Bronchial epithelial cell (primary cell): ENCODE measurements around the gene PRMT2. TPM values are rescaled to one million over a fixed set of nuclear protein-coding genes. Genes with fewer than 3 reads are reported as not detected.
"Not testable (repeated sequence)": the region's sequence is repeated elsewhere in the genome, so short reads cannot be mapped to it uniquely, and the experiment has no call there.

Experiments
- DNase-seq: peaks from one replicate; pipeline ENCODE4 v3.0.0-alpha.2; 2010; ENCODE audit warnings: low read depth
- FAIRE-seq: peaks from 2 replicates; lab custom pipeline; 2011; peaks lifted over from hg19 to GRCh38; lab: Jason Lieb, UNC
- H3K27me3 ChIP-seq: 2 replicates; pipeline ENCODE4 v1.5.1; 2011; ENCODE audit warnings: low read length; ENCODE audit not compliant: control insufficient read depth, insufficient read depth
- H3K36me3 ChIP-seq: 2 replicates; pipeline ENCODE4 v1.5.1; 2011; ENCODE audit warnings: low read length; ENCODE audit not compliant: control insufficient read depth, insufficient read depth
- H3K4me3 ChIP-seq: 2 replicates; pipeline ENCODE4 v1.5.1; 2011; ENCODE audit warnings: mild to moderate bottlenecking, low read depth, low read length, control low read depth
- total RNA-seq: library from RNA; depleted of rRNA; stranded (reverse); fragments of >200 nt; gene quantifications from 2 replicates; pipeline ENCODE4 v1.2.1, GENCODE V29; 2014
- TF ChIP-seq, protein P1 (sequence below): IDR thresholded peaks from 2 replicates; pipeline ENCODE4 v1.5.1; 2011; ENCODE audit warnings: mild to moderate bottlenecking, moderate library complexity, low read length, control low read depth, inconsistent platforms; ENCODE audit not compliant: insufficient read depth, severe bottlenecking

The PRMT2 gene
- total RNA-seq, 1 donor from 2014 or later = 112 TPM

DNA sequence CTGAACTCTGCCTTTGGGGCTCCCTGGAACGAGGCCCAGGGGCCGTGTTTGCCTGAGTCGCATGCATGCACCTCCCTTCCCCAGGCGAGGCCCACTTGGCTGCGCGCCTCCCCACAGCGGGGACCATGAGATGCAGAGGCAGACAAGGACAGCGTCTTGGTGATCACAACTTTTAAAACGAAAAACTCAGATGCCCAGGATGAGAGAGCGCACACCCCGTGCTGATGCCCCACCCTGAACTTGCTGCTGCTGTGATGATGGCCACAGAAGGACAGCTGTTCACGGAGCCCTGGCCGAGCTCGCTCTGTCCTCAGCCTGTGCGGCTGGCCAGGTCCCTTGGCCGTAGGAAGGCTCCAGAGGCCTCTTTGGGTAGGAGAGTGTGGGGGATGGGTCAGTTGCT is 11.4 kb upstream of the PRMT2 start:
- DNase-seq = no peak
- no peaks in the 10 kb centered on the region for H3K36me3 ChIP-seq
- FAIRE-seq = no peak
- peaks cover 1% of the 10 kb centered on the region for H3K27me3 ChIP-seq
- TF ChIP-seq, protein P1, sequence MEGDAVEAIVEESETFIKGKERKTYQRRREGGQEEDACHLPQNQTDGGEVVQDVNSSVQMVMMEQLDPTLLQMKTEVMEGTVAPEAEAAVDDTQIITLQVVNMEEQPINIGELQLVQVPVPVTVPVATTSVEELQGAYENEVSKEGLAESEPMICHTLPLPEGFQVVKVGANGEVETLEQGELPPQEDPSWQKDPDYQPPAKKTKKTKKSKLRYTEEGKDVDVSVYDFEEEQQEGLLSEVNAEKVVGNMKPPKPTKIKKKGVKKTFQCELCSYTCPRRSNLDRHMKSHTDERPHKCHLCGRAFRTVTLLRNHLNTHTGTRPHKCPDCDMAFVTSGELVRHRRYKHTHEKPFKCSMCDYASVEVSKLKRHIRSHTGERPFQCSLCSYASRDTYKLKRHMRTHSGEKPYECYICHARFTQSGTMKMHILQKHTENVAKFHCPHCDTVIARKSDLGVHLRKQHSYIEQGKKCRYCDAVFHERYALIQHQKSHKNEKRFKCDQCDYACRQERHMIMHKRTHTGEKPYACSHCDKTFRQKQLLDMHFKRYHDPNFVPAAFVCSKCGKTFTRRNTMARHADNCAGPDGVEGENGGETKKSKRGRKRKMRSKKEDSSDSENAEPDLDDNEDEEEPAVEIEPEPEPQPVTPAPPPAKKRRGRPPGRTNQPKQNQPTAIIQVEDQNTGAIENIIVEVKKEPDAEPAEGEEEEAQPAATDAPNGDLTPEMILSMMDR = no peak
- no peak overlapping the region for H3K4me3 ChIP-seq

DNA sequence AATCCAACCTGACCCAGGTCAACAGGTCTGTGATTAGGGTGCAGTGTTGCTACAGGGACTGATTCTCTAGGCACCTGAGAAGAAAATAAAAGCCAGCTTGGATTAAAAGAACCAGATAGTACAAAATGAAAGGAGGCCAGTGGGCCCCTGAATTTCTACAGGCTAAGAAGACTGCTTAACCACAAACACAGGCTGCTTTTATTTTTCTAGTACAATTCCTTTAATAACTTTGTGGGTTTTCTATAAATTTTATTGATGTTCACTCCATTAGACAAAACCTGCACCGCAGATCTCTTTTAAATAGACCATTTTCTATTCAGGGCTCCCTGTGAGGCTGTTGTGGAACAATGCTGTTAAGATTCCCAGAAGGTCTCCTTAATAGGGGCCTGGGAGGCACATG is 9.7 kb upstream of the PRMT2 start:
- TF ChIP-seq, protein P1 = no peak
- no peaks in the 10 kb centered on the region for H3K27me3 ChIP-seq

DNA sequence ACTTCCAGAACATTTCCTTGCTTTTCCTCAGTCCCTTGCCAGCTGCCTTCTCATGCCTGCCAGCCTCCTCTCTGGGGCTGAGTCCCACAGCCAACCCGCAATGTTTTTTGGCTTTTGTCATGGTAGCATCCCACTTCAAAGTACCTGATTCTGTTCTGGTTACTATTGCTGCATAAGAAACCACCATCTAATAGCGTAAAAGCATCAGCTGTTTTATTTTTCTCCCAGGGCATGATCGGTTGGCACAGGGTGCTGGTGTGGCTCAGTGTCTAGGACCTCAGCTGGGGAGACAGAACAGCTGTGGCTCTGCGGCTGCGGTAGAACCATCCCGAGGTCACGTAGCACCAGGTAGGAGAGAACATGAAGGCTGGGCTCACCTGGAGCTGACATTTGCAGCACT is 8.9 kb upstream of the PRMT2 start:
- H3K27me3 ChIP-seq = no peaks in the 10 kb centered on the region
- no peaks in the 10 kb centered on the region for H3K36me3 ChIP-seq
- H3K4me3 ChIP-seq = no peak overlapping the region
- no peak for FAIRE-seq
- TF ChIP-seq, protein P1 = no peak
- no peak for DNase-seq

More for the DNA sequence above, 9.7 kb upstream of the PRMT2 start:
- no peak overlapping the region for H3K4me3 ChIP-seq
- no peak for DNase-seq
- FAIRE-seq = no peak
- H3K36me3 ChIP-seq = no peaks in the 10 kb centered on the region

DNA sequence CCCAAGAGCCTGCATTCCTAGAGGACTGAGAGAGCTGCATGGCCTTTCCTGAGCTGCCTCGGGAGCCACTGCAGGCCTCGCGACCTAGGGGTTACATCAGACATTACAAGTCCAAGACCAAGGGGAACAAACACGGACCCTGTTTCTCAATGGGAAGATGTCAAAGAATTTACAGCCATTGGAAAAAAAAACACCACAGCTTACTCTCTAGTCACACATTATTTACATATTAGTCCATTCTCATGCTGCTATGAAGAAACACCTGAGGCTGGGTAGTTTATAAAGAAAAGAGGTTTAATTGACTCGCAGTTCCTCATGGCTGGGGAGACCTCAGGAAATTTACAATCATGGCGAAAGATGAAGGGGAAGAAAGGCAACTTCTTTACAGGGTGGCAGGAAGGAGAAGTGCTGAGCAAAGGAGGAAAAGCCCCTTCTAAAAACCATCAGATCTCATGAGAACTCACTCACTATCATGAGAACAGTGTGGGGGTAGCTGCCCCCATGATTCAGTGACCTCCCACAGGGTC is 8.4 kb upstream of the PRMT2 start:
- Histone ChIP-seq H3K4me3 (no peak overlapping the region), H3K36me3 (no peaks in the 10 kb centered on the region), H3K27me3 (no peaks in the 10 kb centered on the region)
- TF ChIP-seq, protein P1 = no peak
- no peak for DNase-seq
- FAIRE-seq = no peak

DNA sequence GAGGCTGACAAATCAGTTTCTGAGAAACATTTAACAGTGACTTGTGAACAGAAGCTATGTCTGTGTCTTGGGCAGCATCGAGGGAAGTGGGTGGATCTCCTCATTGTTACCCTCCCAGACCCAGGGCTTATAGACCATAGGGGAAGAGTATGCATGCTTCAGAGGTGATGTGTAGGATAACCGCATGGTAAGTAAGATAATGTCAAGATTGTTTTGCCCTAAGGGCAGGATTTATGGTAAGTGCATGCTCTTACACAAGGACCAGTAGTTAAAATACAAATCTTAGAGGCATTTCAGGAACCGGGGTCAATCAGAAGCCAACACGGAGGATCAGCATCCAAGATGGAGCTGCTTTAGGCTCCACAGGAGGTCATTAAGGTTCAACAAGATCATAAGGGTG is 7.7 kb upstream of the PRMT2 start:
- no peak for FAIRE-seq
- TF ChIP-seq, protein P1 = no peak
- Histone ChIP-seq H3K36me3 (no peaks in the 10 kb centered on the region), H3K4me3 (no peak overlapping the region), H3K27me3 (no peaks in the 10 kb centered on the region)
- DNase-seq = peak; percentile 15

DNA sequence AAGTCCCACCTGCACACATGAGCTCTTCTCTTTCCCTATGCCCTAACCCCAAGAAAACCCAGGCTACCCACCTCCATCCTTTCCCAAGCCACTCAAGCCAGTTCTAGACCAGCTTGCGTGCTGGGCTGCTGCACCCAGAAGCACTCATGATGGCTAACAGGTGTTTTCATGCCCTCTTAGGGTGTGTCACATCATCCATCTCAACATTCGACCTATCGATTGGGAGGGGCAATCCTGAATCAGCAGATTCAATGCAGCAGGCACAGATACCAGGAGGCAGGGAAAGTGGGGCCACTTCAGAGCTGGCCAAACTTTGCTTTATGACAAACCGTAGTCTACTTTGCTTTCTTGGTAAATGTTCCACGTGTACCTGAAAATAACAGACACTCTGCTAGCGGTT is 6.6 kb upstream of the PRMT2 start:
- Histone ChIP-seq H3K36me3 (no peaks in the 10 kb centered on the region), H3K4me3 (no peak overlapping the region), H3K27me3 (no peaks in the 10 kb centered on the region)
- TF ChIP-seq, protein P1 = no peak
- DNase-seq (no peak), FAIRE-seq (no peak)

DNA sequence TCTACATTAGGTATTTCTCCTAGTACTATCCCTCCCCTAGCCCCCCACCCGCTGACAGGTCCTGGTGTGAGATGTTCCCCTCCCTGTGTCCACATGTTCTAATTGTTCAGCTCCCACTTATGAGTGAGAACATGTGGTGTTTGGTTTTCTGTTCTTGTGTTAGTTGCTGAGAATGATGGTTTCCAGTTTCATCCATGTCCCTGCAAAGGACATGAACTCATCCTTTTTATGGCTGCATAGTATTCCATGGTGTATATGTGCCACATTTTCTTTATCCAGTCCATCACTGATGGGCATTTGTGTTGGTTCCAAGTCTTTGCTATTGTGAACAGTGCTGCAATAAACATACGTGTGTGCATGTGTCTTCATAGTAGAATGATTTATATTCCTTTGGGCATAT is 4.6 kb upstream of the PRMT2 start:
- FAIRE-seq, H3K27me3 ChIP-seq, H3K36me3 ChIP-seq, DNase-seq, H3K4me3 ChIP-seq: not testable (repeated sequence)
